CD14-positive monocyte (primary cell): Measurements from ENCODE around the gene KIDINS220. TPM values are rescaled to one million over a fixed set of nuclear protein-coding genes. Genes with fewer than 3 reads are reported as not detected.

ENCODE experiments used
- DNase-seq, 3 donors: peaks; one replicate each; pipeline ENCODE4 v3.0.0-alpha.2; 2011 to 2022
- H2AFZ ChIP-seq: 2 replicates; pipeline ENCODE4 v1.6.0; 2012; ENCODE audit warnings: mild to moderate bottlenecking, low read depth, low read length, inconsistent platforms; ENCODE audit not compliant: insufficient read depth, poor library complexity, severe bottlenecking
- H3K27ac ChIP-seq, 2 donors: 1 replicate in 1 of 2; 2 replicates in 1 of 2; pipeline ENCODE4 v1.5.1; 2012 to 2013; ENCODE audit warnings: low read length in 2 of 2, control low read depth in 1 of 2, inconsistent platforms in 1 of 2, low read depth in 1 of 2, mild to moderate bottlenecking in 1 of 2
- H3K27me3 ChIP-seq, 2 donors: one replicate each; pipeline versions ENCODE4 v1.6.0 to v1.6.1; 2011 to 2013; ENCODE audit warnings: low read length in 2 of 2; ENCODE audit not compliant: control insufficient read depth in 2 of 2, insufficient read depth in 2 of 2
- H3K36me3 ChIP-seq, 2 donors: replicated peaks in 1 of 2; 1 replicate in 1 of 2; 2 replicates in 1 of 2; pipeline versions ENCODE4 v1.5.1 to v1.6.1; 2012 to 2013; ENCODE audit warnings: low read length in 2 of 2, control low read depth in 1 of 2, inconsistent platforms in 1 of 2, mild to moderate bottlenecking in 1 of 2; ENCODE audit not compliant: insufficient read depth in 2 of 2, control insufficient read depth in 1 of 2
- H3K4me1 ChIP-seq, 2 donors: 1 replicate in 1 of 2; 2 replicates in 1 of 2; pipeline versions ENCODE4 v1.5.1 to v1.6.1; 2012 to 2013; ENCODE audit warnings: low read length in 2 of 2, control low read depth in 1 of 2, inconsistent platforms in 1 of 2, mild to moderate bottlenecking in 1 of 2, moderate library complexity in 1 of 2; ENCODE audit not compliant: insufficient read depth in 2 of 2, control insufficient read depth in 1 of 2
- H3K4me2 ChIP-seq: replicated peaks from 2 replicates; pipeline ENCODE3; 2012; ENCODE audit warnings: low read length, moderate library complexity, mild to moderate bottlenecking; ENCODE audit not compliant: poor library complexity, severe bottlenecking; ENCODE audit errors: extremely low read depth
- H3K4me3 ChIP-seq, 3 experiments: fragments of 200-600 bp in 1 of 3; sonication (generic) in 1 of 3; replicated peaks in 1 of 3; 1 replicate in 2 of 3; 2 replicates in 1 of 3; pipeline ENCODE4 v1.5.1; 2011 to 2013; ENCODE audit warnings: low read length in 3 of 3, mild to moderate bottlenecking in 3 of 3, control low read depth in 2 of 3, low read depth in 2 of 3, inconsistent platforms in 1 of 3, moderate library complexity in 1 of 3
- H3K79me2 ChIP-seq: 2 replicates; pipeline ENCODE4 v1.6.0; 2012; ENCODE audit warnings: mild to moderate bottlenecking, control low read depth, inconsistent platforms, low read length, moderate library complexity; ENCODE audit not compliant: insufficient read depth
- H3K9ac ChIP-seq: 2 replicates; pipeline ENCODE4 v1.6.0; 2017; ENCODE audit warnings: low read length, mild to moderate bottlenecking; ENCODE audit not compliant: insufficient read depth, poor library complexity, severe bottlenecking
- H3K9me3 ChIP-seq, 2 donors: replicated peaks in 1 of 2; 1 replicate in 1 of 2; 2 replicates in 1 of 2; pipeline versions ENCODE4 v1.5.1 to v1.6.1; 2012 to 2013; ENCODE audit warnings: low read length in 2 of 2, control low read depth in 1 of 2; ENCODE audit not compliant: control insufficient read depth in 1 of 2, insufficient read depth in 1 of 2
- H4K20me1 ChIP-seq: 2 replicates; pipeline ENCODE4 v1.6.0; 2012; ENCODE audit warnings: mild to moderate bottlenecking, low read length, control low read depth, moderate library complexity; ENCODE audit not compliant: insufficient read depth
- H3K27ac Mint-ChIP-seq, 7 donors: one replicate each; pipeline ENCODE4 v1.8.0; 2020; ENCODE audit warnings: mild to moderate bottlenecking in 7 of 7, mixed read lengths in 7 of 7, moderate library complexity in 6 of 7, inconsistent platforms in 2 of 7
- H3K27me3 Mint-ChIP-seq, 3 donors: one replicate each; pipeline ENCODE4 v1.8.0; 2021 to 2022; ENCODE audit warnings: low read depth in 3 of 3, mild to moderate bottlenecking in 3 of 3, mixed read lengths in 3 of 3, moderate library complexity in 3 of 3, inconsistent platforms in 1 of 3
- H3K36me3 Mint-ChIP-seq, 2 donors: one replicate each; pipeline ENCODE4 v1.8.0; 2020; ENCODE audit warnings: mixed read lengths in 2 of 2, inconsistent platforms in 1 of 2, mild to moderate bottlenecking in 1 of 2
- H3K4me1 Mint-ChIP-seq: one replicate; pipeline ENCODE4 v1.8.0; 2020; ENCODE audit warnings: mild to moderate bottlenecking, mixed read lengths
- H3K4me3 Mint-ChIP-seq, 2 donors: one replicate each; pipeline ENCODE4 v1.8.0; 2020; ENCODE audit warnings: mild to moderate bottlenecking in 2 of 2, mixed read lengths in 2 of 2, moderate library complexity in 1 of 2
- H3K9me3 Mint-ChIP-seq, 7 donors: one replicate each; pipeline ENCODE4 v1.8.0; 2020 to 2022; ENCODE audit warnings: mixed read lengths in 7 of 7, mild to moderate bottlenecking in 6 of 7, moderate library complexity in 6 of 7, inconsistent platforms in 2 of 7
- CTCF ChIP-seq: fragments of 200-600 bp; IDR thresholded peaks from one replicate; pipeline ENCODE4 v1.8.0; 2022; ENCODE audit warnings: antibody characterized with exemption, mild to moderate bottlenecking
- WGBS: methylation state at CpG from one replicate; pipeline ENCODE4 v1.1.5; 2013; ENCODE audit warnings: missing lambda C conversion rate; ENCODE audit not compliant: insufficient coverage; 5-methylcytosine and 5-hydroxymethylcytosine counted together
- intact Hi-C, 2 donors: fragments of 100-400 bp; cut with micrococcal nuclease; formaldehyde crosslinking; loops; one replicate each; pipeline versions ENCODE4 v1.15.0 to v1.15.1; 2023
- polyA plus RNA-seq, 3 donors: library from polyadenylated mRNA; depleted of rRNA in 1 of 3; unstranded in 2 of 3; stranded (reverse) in 1 of 3; fragments of 300-500 nt in 2 of 3; fragments of >200 nt in 1 of 3; fragmentation: Illumina TruSeq in 2 of 3; gene quantifications; 1 replicate in 2 of 3; 2 replicates in 1 of 3; pipeline ENCODE4 v1.2.3, GENCODE V29; 2012 to 2021

The KIDINS220 gene
- polyA plus RNA-seq, 3 donors: 12.1 to 26.7 (median 26.3) TPM

DNA sequence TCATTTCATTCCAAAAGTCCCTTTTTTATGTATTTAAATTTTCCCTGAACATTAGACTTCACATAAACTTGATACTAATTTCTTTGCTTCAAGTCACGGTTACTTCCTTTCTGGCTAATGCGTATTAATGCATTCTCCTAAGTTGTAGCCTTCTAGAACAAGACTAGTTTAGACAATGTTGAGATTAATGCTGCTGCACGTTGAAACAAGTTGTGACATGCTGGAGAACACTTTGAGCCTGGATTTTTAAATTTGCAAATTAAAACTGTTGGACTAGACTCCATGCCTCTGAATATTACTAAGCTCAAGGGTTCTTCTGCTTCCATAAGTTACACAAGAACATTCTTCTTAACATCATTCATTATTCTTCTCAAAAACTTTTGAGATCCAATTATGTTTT lies 126.5 kb downstream of the KIDINS220 start:
- H3K36me3 ChIP-seq: no peaks in the 10 kb centered on the region
- H3K9ac ChIP-seq: no peak overlapping the region
- WGBS: 100% methylated on average over 2 of the region's 3 CpGs
- H3K4me1 ChIP-seq: no peaks in the 10 kb centered on the region
- H3K27ac ChIP-seq: no peak overlapping the region
- peaks cover 0 to 4% (median 0%) of the 10 kb centered on the region in 3 donors for H3K27me3 Mint-ChIP-seq
- no peaks in the 10 kb centered on the region for H3K27me3 ChIP-seq
- H3K4me1 Mint-ChIP-seq: peaks cover 4% of the 10 kb centered on the region
- DNase-seq: no peak
- intact Hi-C loops: no loop called here
- H3K36me3 Mint-ChIP-seq: no peaks in the 10 kb centered on the region
- H3K79me2 ChIP-seq: no peaks in the 10 kb centered on the region
- H3K4me2 ChIP-seq: no peak overlapping the region
- H3K4me3 Mint-ChIP-seq: no peak overlapping the region
- no peaks in the 10 kb centered on the region for H4K20me1 ChIP-seq
- H3K27ac Mint-ChIP-seq: no peak overlapping the region
- peaks cover 15 to 42% of the 10 kb centered on the region in 2 donors for H3K9me3 ChIP-seq
- no peak overlapping the region for H2AFZ ChIP-seq
- peaks cover 17 to 36% (median 27%) of the 10 kb centered on the region in 7 donors for H3K9me3 Mint-ChIP-seq
- TF ChIP-seq CTCF: no peak
- no peak overlapping the region for H3K4me3 ChIP-seq

GRCh38 chr2:8709611-8710010 lies 127.8 kb downstream of the KIDINS220 start:
- H3K27me3 ChIP-seq: no peaks in the 10 kb centered on the region
- no peaks in the 10 kb centered on the region for H3K36me3 ChIP-seq
- 89% methylated on average over 13 of the region's 14 CpGs for WGBS
- no peaks in the 10 kb centered on the region for H3K4me1 ChIP-seq
- no peak overlapping the region for H3K27ac ChIP-seq
- H3K4me3 ChIP-seq: no peak overlapping the region
- Mint-ChIP-seq H3K9me3 (peaks cover 13 to 28% (median 21%) of the 10 kb centered on the region in 7 donors), H3K4me3 (no peak overlapping the region), H3K36me3 (no peaks in the 10 kb centered on the region), H3K27ac (no peak overlapping the region), H3K27me3 (peaks cover 0 to 4% (median 0%) of the 10 kb centered on the region in 3 donors), H3K4me1 (peaks cover 4% of the 10 kb centered on the region)
- H2AFZ ChIP-seq: no peak overlapping the region
- TF ChIP-seq CTCF: no peak
- no peak overlapping the region for H3K4me2 ChIP-seq
- no peak for DNase-seq
- H4K20me1 ChIP-seq: no peaks in the 10 kb centered on the region
- H3K79me2 ChIP-seq: no peaks in the 10 kb centered on the region
- intact Hi-C loops: no loop called here
- H3K9ac ChIP-seq: no peak overlapping the region
- H3K9me3 ChIP-seq: peaks cover 9 to 31% of the 10 kb centered on the region in 2 donors
